Colonic mucosa (tissue), 4 donors: ENCODE results near the gene JAKMIP1. TPM values are rescaled to one million over a fixed set of nuclear protein-coding genes. Genes with fewer than 3 reads are reported as not detected.

ENCODE experiments used
- DNase-seq: peaks from one replicate; pipeline ENCODE4 v3.0.0-alpha.2; 2020
- H3K27ac ChIP-seq: fragments of 200-600 bp; one replicate; pipeline ENCODE4 v1.8.0; 2021
- H3K27me3 ChIP-seq: fragments of 200-600 bp; one replicate; pipeline ENCODE4 v1.8.0; 2021
- H3K36me3 ChIP-seq: fragments of 200-600 bp; one replicate; pipeline ENCODE4 v1.8.0; 2021
- H3K4me1 ChIP-seq: fragments of 200-600 bp; one replicate; pipeline ENCODE4 v1.8.0; 2021; ENCODE audit warnings: mild to moderate bottlenecking
- H3K4me3 ChIP-seq: fragments of 200-600 bp; one replicate; pipeline ENCODE4 v1.8.0; 2021
- H3K9ac ChIP-seq, 2 donors: one replicate each; pipeline ENCODE4 v1.7.0; 2013; ENCODE audit warnings: control low read depth in 2 of 2, low read depth in 2 of 2, low read length in 2 of 2
- H3K9me3 ChIP-seq: fragments of 200-600 bp; one replicate; pipeline ENCODE4 v1.8.0; 2021
- intact Hi-C: fragments of 100-400 bp; cut with DNase I; formaldehyde crosslinking; loops from one replicate; pipeline ENCODE4 v1.14.1; 2022
- total RNA-seq, 2 donors: library from RNA; stranded (reverse); fragmentation: NEBNext Ultra II Directional in 1 of 2; extraction: Animal tissue kit (Norgen Biotek cat#: 25700) in 1 of 2; gene quantifications; one replicate each; pipeline ENCODE4 v1.2.1, GENCODE V29; 2021
- TF ChIP-seq, protein P1 (sequence below): fragments of 200-600 bp; IDR thresholded peaks from one replicate; pipeline ENCODE4 v1.8.0; 2022; ENCODE audit warnings: antibody characterized with exemption, mild to moderate bottlenecking
- donor health status: healthy.
- donor health status: DM: no; HTN: no; CAD: no.
- donor health status: DM: no; HTN: no; CAD: no.

The JAKMIP1 gene
- total RNA-seq, 2 donors from 2014 or later = 0.19 to 0.42 TPM

DNA sequence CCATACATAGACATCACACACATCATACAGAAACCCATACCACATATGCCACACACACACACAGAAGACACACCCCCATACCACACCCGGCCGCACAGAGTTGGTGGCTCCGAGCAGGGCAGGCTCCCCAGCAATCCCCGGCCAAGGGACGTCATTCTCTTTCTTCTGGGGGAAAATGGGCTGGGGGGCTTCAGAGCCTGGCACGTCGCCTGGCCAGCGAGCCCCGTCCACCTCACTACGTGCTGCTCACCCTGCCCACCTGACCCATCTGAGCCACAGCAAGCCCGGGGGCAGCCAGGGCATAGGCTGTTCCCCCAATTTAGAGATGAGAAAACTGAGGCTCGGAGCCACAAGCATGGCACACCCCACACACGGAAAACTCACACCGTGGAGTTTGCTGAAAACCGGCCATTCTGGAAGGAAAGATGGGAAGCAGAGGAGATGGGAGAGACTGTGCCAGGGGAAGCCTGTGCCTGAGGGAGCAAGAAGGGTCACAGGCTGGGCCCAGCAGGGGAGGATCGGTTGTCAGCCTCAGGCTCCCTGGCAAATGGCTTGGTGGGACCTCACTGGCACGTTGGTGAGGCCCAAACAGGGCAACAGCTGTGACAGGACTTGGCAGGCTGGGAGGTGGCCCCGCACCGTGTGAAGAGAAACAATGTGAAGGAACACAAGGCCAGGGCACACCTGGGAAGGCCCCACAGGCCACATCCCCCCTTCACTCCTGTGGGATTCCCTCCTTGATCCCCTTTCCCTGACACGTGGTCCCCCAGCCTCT lies 73.2 kb downstream of the JAKMIP1 start:
- Histone ChIP-seq H3K27me3 (no peaks in the 10 kb centered on the region), H3K9me3 (no peaks in the 10 kb centered on the region), H3K4me3 (no peak overlapping the region), H3K9ac (no peak overlapping the region), H3K36me3 (no peaks in the 10 kb centered on the region), H3K27ac (no peak overlapping the region), H3K4me1 (no peaks in the 10 kb centered on the region)
- TF ChIP-seq, protein P1, sequence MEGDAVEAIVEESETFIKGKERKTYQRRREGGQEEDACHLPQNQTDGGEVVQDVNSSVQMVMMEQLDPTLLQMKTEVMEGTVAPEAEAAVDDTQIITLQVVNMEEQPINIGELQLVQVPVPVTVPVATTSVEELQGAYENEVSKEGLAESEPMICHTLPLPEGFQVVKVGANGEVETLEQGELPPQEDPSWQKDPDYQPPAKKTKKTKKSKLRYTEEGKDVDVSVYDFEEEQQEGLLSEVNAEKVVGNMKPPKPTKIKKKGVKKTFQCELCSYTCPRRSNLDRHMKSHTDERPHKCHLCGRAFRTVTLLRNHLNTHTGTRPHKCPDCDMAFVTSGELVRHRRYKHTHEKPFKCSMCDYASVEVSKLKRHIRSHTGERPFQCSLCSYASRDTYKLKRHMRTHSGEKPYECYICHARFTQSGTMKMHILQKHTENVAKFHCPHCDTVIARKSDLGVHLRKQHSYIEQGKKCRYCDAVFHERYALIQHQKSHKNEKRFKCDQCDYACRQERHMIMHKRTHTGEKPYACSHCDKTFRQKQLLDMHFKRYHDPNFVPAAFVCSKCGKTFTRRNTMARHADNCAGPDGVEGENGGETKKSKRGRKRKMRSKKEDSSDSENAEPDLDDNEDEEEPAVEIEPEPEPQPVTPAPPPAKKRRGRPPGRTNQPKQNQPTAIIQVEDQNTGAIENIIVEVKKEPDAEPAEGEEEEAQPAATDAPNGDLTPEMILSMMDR = no peak
- intact Hi-C loops = no loop called here
- DNase-seq = no peak

DNA sequence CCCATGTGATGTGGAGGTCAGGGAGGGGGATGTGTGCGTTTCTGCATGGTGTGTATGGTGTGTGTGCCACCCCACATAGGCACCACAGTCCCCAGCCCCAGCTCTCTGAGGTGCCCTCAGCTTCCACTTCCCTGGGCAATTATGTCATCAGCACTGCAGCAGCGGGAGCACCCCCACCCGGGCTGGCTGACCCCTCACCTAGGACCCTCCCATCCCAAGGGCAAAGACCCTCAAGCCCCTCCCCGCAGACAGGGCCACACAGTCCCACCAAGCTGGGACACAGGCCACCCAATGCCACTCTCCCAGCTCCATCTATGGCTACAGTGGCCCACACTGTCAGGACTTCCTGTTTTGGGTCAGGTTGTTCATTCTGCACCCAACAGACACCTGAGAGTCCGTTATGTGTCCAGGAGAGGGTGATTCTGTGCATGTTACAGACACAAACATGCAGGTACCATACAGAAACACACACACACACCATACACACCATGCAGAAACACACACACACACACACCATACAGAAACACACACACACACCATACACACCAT lies 75.2 kb downstream of the JAKMIP1 start:
- H3K4me1 ChIP-seq = no peaks in the 10 kb centered on the region
- no peak overlapping the region for H3K27ac ChIP-seq
- H3K4me3 ChIP-seq = no peak overlapping the region
- intact Hi-C loops = no loop called here
- no peak overlapping the region for H3K9ac ChIP-seq
- DNase-seq = no peak
- no peaks in the 10 kb centered on the region for H3K9me3 ChIP-seq
- H3K27me3 ChIP-seq = no peaks in the 10 kb centered on the region
- TF ChIP-seq, protein P1 = no peak
- H3K36me3 ChIP-seq = no peaks in the 10 kb centered on the region

DNA sequence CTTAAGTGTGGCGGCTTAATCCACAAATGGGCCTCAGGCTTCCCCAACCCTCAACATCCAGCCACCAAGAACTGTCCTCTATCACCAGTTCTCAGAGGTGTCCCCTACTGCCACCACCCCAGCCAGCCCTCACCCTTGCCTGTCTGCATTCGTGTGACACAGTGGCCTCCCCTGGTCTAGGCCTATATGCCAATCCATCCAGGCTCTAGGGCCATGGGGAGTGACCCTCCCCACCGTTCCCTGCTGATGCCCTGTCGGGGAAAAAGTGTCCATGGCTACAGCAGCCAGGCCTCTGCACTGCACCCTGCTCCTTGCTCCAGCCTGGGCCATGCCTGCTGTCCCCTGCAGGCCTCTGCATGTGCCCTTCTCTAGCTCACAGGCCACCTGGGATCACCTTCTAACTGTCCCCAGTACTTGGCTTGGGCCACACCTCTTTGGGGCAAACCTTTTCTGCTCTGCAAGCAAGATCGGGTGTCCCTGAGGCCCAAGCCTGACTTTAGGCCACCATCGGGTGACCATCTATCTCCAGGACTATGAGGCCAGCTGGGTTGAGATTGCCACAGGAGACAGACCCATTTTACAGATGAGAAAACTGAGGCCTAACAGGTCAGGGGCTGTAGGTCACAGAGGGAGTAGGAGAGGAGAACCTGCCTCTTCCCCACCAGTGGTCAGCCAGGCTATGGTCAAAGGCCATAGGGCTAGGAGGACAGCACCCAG lies 75.8 kb downstream of the JAKMIP1 start:
- no peaks in the 10 kb centered on the region for H3K9me3 ChIP-seq
- H3K4me3 ChIP-seq = no peak overlapping the region
- no peak overlapping the region for H3K9ac ChIP-seq
- no peaks in the 10 kb centered on the region for H3K27me3 ChIP-seq
- no peak for DNase-seq
- H3K4me1 ChIP-seq = no peaks in the 10 kb centered on the region
- intact Hi-C loops = no loop called here
- TF ChIP-seq, protein P1 = no peak
- H3K27ac ChIP-seq = no peak overlapping the region
- H3K36me3 ChIP-seq = no peaks in the 10 kb centered on the region

DNA sequence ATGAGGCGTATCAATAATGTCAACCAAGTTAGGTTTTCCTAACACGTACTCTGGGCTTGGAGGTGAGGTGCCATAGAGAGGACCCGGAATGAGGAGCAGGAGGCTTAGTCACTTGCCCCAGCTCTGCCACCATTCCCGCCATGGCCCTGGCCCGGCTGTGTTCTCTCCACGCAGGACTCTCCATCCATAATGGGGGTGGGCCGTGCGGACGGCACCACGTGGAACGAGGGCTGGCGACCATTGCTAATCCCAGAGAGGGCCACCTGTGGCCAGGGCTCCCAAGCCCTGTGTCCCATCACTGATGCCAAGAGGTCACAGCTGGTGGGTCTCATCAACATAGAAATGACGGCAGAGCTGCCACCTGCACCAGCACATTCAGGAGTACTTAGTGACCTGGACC lies 76.4 kb downstream of the JAKMIP1 start:
- no peaks in the 10 kb centered on the region for H3K9me3 ChIP-seq
- H3K36me3 ChIP-seq = no peaks in the 10 kb centered on the region
- no peak overlapping the region for H3K27ac ChIP-seq
- intact Hi-C loops = no loop called here
- TF ChIP-seq, protein P1 = no peak
- no peaks in the 10 kb centered on the region for H3K27me3 ChIP-seq
- no peaks in the 10 kb centered on the region for H3K4me1 ChIP-seq
- no peak for DNase-seq
- H3K9ac ChIP-seq = no peak overlapping the region
- no peak overlapping the region for H3K4me3 ChIP-seq

DNA sequence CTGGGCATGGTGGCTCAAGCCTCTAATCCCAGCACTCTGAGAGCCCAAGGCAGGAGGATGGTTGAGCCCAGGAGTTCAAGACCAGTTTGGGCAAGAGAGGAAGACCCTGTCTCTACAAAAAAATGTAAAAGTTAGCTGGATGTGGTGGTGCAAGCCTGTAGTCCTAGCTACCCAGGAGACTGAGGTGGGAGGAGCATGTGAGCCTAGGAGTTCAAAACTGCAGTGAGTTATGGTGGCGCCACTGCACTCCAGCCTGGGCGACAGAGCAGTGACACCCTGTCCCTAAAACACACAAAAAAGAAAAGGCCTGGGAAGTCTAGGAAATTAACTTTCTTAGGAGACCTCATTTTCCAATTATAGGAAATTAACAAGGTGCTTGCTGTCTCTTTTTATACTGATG lies 76.8 kb downstream of the JAKMIP1 start:
- no peak overlapping the region for H3K4me3 ChIP-seq
- H3K27me3 ChIP-seq = no peaks in the 10 kb centered on the region
- no peaks in the 10 kb centered on the region for H3K9me3 ChIP-seq
- H3K4me1 ChIP-seq = no peaks in the 10 kb centered on the region
- no peak overlapping the region for H3K9ac ChIP-seq
- H3K36me3 ChIP-seq = no peaks in the 10 kb centered on the region
- TF ChIP-seq, protein P1 = no peak
- no peak for DNase-seq
- H3K27ac ChIP-seq = no peak overlapping the region
- intact Hi-C loops = no loop called here
